ENCODE data around the gene STRA6.

STRA6 gene

DNA sequence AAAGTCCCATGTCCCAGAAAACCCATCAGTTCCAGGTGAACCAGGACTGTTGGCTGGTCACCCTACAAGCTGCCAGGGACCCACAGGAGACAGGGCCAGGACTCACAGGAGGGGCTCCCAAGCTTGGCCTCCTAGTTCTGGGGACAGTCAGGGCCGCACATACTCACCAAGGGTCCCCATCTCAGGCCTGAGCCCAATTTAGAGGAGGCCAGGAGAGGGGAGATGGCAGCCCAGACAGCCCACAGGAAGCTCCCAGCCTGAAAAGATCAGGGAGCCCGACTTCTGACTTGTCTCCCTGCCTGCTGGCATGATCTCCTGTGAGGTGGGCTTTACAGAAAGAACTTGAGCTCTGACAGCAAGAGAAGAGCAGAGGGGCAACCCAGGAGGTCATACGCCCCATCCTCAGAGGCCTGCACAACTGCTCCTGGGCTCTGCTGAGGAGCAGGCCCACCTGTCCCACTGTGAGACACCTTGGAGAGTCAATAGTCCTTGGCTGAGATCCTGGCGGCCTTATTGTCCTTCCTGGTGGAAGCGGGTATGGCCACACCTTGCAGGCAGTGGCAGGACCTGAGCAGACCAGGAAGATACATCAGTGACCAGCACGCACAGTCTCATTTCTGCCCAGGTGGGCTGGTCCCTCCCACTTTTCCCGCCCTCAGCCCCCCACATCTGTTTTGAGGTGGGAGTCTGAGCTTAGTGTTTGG lies 31.6 kb downstream of the STRA6 start:
- no peak for DNase-seq (ENCODE audit: low spot score)
- no peak overlapping the region for H4K8ac ChIP-seq (ENCODE audit: low read depth, low read length)
- H2BK15ac ChIP-seq (ENCODE audit: low read length), result peak overlapping the region; percentile 53
- WGBS, 2 donors (ENCODE audit: extremely low coverage in 2 of 2, insufficient read length in 2 of 2, insufficient replicate concordance in 1 of 2), result no CpG with 5 or more reads among the region's 7 CpGs
- H2AFZ ChIP-seq (ENCODE audit: low read length), result peak overlapping the region; percentile 81
- peaks cover 15 to 35% of the 10 kb centered on the region in 2 donors for H3K4me1 ChIP-seq (ENCODE audit: control insufficient read depth in 2 of 2, insufficient read depth in 1 of 2, low read depth in 1 of 2, low read length in 2 of 2)
- H2AK5ac ChIP-seq (ENCODE audit: low read depth, low read length), result peak overlapping the region; percentile 7
- peaks cover 0 to 6% (median 0%) of the 10 kb centered on the region in 3 experiments for H3K27me3 ChIP-seq (ENCODE audit: control insufficient read depth in 3 of 3, insufficient read depth in 3 of 3, low read depth in 1 of 3, low read length in 3 of 3)
- H3K9me3 ChIP-seq (replicated peaks in 1 of 2; ENCODE audit: control insufficient read depth in 2 of 2, insufficient read depth in 1 of 2, low read depth in 1 of 2, low read length in 2 of 2), result no peaks in the 10 kb centered on the region
- no peak overlapping the region for H4K91ac ChIP-seq (ENCODE audit: low read depth, low read length, poor library complexity)
- H3K4ac ChIP-seq (ENCODE audit: low read length), result no peak overlapping the region
- no peak overlapping the region for H3K27ac ChIP-seq (replicated peaks; ENCODE audit: low read length)
- H3K79me1 ChIP-seq (ENCODE audit: low read depth, low read length), result peaks cover 2% of the 10 kb centered on the region
- H3K4me3 ChIP-seq (ENCODE audit: low read length in 2 of 2), result no peak overlapping the region
- H3K36me3 ChIP-seq (replicated peaks in 1 of 2; ENCODE audit: control insufficient read depth in 2 of 2, insufficient read depth in 2 of 2, low read length in 2 of 2), result no peaks in the 10 kb centered on the region
- peak overlapping the region; percentile 21 for H3K23ac ChIP-seq (ENCODE audit: low read depth, low read length, poor library complexity)
- H2BK12ac ChIP-seq (ENCODE audit: low read length), result no peak overlapping the region
- H3K14ac ChIP-seq (ENCODE audit: low read length), result no peak overlapping the region
- no peak overlapping the region for H3K9ac ChIP-seq (ENCODE audit: low read depth, low read length, poor library complexity)
- peak overlapping the region; percentile 76 for H3K18ac ChIP-seq (ENCODE audit: low read length)
- no peak overlapping the region for H2BK120ac ChIP-seq (ENCODE audit: low read depth, low read length)
- peak overlapping the region; percentile 16 for H2BK5ac ChIP-seq (ENCODE audit: low read length)
- no peak overlapping the region for H3K4me2 ChIP-seq (ENCODE audit: insufficient read depth, low read length, poor library complexity, severe bottlenecking)

DNA sequence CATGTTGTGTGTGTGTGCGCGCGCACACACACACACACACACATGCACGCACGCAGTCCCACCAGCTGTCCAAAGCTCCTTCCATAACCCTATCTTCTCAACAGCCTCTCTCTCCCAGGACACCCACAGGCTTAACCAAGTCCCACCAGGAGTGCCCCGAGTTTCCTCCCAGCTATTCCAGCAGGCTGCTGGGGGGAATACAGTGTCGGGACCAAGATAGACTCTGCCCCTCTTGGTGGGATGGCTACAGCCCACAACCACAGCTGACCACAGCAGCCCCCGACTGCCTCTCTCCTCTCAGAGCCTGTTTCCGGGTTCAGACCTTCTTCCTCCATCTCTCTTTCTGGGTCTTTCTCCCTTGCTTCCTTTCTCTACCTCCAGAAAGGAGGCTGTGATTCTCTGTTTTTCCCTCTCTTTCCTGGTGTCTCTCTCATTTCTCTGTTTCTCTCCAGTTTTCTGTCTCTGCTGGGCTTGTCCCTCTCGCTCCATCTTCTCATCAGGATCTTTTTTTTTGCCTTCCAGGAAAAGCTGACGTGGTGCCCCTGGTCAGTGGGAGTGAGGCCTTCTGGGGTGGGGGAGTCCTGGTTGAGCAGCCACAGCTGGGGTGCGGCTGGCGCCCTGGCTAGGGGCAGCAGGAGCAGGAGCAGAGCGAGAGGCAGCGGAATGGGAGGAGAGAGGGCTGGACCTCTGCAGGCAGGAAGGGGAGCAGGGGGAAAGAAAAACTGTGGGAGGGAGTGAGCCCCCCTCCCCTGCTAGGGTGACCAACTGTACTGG lies 32.3 kb downstream of the STRA6 start:
- no CpG with 5 or more reads among the region's 15 CpGs for WGBS, 2 donors (ENCODE audit: extremely low coverage in 2 of 2, insufficient read length in 2 of 2, insufficient replicate concordance in 1 of 2)
- no peak overlapping the region for H2AK5ac ChIP-seq (ENCODE audit: low read depth, low read length)
- H3K27ac ChIP-seq (replicated peaks; ENCODE audit: low read length), result no peak overlapping the region
- H2AFZ ChIP-seq (ENCODE audit: low read length), result peak overlapping the region; percentile 81
- no peak overlapping the region for H4K8ac ChIP-seq (ENCODE audit: low read depth, low read length)
- no peaks in the 10 kb centered on the region for H3K9me3 ChIP-seq (replicated peaks in 1 of 2; ENCODE audit: control insufficient read depth in 2 of 2, insufficient read depth in 1 of 2, low read depth in 1 of 2, low read length in 2 of 2)
- no peak overlapping the region for H3K4me3 ChIP-seq (ENCODE audit: low read length in 2 of 2)
- no peak overlapping the region for H3K23ac ChIP-seq (ENCODE audit: low read depth, low read length, poor library complexity)
- no peak overlapping the region for H3K4me2 ChIP-seq (ENCODE audit: insufficient read depth, low read length, poor library complexity, severe bottlenecking)
- no peaks in the 10 kb centered on the region for H3K36me3 ChIP-seq (replicated peaks in 1 of 2; ENCODE audit: control insufficient read depth in 2 of 2, insufficient read depth in 2 of 2, low read length in 2 of 2)
- no peak overlapping the region for H2BK120ac ChIP-seq (ENCODE audit: low read depth, low read length)
- peaks cover 2% of the 10 kb centered on the region for H3K79me1 ChIP-seq (ENCODE audit: low read depth, low read length)
- H3K9ac ChIP-seq (ENCODE audit: low read depth, low read length, poor library complexity), result no peak overlapping the region
- peak overlapping the region; percentile 16 for H2BK5ac ChIP-seq (ENCODE audit: low read length)
- no peak overlapping the region for H3K4ac ChIP-seq (ENCODE audit: low read length)
- H3K27me3 ChIP-seq (ENCODE audit: control insufficient read depth in 3 of 3, insufficient read depth in 3 of 3, low read depth in 1 of 3, low read length in 3 of 3), result peaks cover 0 to 6% (median 2%) of the 10 kb centered on the region in 3 experiments
- H2BK15ac ChIP-seq (ENCODE audit: low read length), result no peak overlapping the region
- peak overlapping the region; percentile 59 for H3K18ac ChIP-seq (ENCODE audit: low read length)
- H3K4me1 ChIP-seq (ENCODE audit: control insufficient read depth in 2 of 2, insufficient read depth in 1 of 2, low read depth in 1 of 2, low read length in 2 of 2), result peaks cover 15 to 31% of the 10 kb centered on the region in 2 donors
- no peak for DNase-seq (ENCODE audit: low spot score)
- H4K91ac ChIP-seq (ENCODE audit: low read depth, low read length, poor library complexity), result no peak overlapping the region
- no peak overlapping the region for H3K14ac ChIP-seq (ENCODE audit: low read length)
- H2BK12ac ChIP-seq (ENCODE audit: low read length), result no peak overlapping the region

DNA sequence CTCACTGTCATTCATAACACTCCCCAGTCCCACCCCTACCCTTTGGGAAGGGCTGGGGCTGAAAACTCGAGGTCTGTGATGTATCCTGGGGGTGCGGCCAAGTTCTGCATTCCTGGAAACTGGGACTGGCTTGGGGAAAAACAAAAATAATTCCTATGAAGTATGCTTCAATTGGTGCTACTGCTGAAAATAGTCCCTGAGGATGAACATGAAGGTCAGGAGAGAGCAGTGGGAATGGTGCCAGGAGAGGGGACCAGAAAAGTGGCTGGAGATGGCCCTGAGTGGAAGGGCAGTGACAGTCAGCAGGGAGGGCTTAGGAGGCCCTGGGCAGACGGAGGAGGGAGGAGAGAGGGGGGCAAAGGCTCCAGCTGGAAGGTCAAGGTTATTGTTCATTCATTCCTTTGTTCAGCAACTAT lies 33.9 kb downstream of the STRA6 start:
- Histone ChIP-seq H2BK5ac (ENCODE audit: low read length) (no peak overlapping the region), H2BK120ac (ENCODE audit: low read depth, low read length) (no peak overlapping the region), H3K4me1 (ENCODE audit: control insufficient read depth in 2 of 2, insufficient read depth in 1 of 2, low read depth in 1 of 2, low read length in 2 of 2) (peaks cover 10 to 26% of the 10 kb centered on the region in 2 donors), H2BK12ac (ENCODE audit: low read length) (no peak overlapping the region), H3K27me3 (ENCODE audit: control insufficient read depth in 3 of 3, insufficient read depth in 3 of 3, low read depth in 1 of 3, low read length in 3 of 3) (peaks cover 0 to 6% (median 2%) of the 10 kb centered on the region in 3 experiments), H3K23ac (ENCODE audit: low read depth, low read length, poor library complexity) (no peak overlapping the region), H3K9ac (ENCODE audit: low read depth, low read length, poor library complexity) (no peak overlapping the region), H3K9me3 (replicated peaks in 1 of 2; ENCODE audit: control insufficient read depth in 2 of 2, insufficient read depth in 1 of 2, low read depth in 1 of 2, low read length in 2 of 2) (no peaks in the 10 kb centered on the region), H2BK15ac (ENCODE audit: low read length) (no peak overlapping the region), H2AFZ (ENCODE audit: low read length) (no peak overlapping the region), H4K91ac (ENCODE audit: low read depth, low read length, poor library complexity) (no peak overlapping the region), H3K14ac (ENCODE audit: low read length) (no peak overlapping the region), H3K27ac (replicated peaks; ENCODE audit: low read length) (no peak overlapping the region), H2AK5ac (ENCODE audit: low read depth, low read length) (no peak overlapping the region), H3K4me3 (ENCODE audit: low read length in 2 of 2) (no peak overlapping the region), H4K8ac (ENCODE audit: low read depth, low read length) (no peak overlapping the region), H3K4ac (ENCODE audit: low read length) (no peak overlapping the region), H3K36me3 (replicated peaks in 1 of 2; ENCODE audit: control insufficient read depth in 2 of 2, insufficient read depth in 2 of 2, low read length in 2 of 2) (no peaks in the 10 kb centered on the region), H3K4me2 (ENCODE audit: insufficient read depth, low read length, poor library complexity, severe bottlenecking) (no peak overlapping the region), H3K18ac (ENCODE audit: low read length) (no peak overlapping the region), H3K79me1 (ENCODE audit: low read depth, low read length) (peaks cover 2% of the 10 kb centered on the region)
- no peak for DNase-seq (ENCODE audit: low spot score)
- WGBS, 2 donors (ENCODE audit: extremely low coverage in 2 of 2, insufficient read length in 2 of 2, insufficient replicate concordance in 1 of 2), result no CpG with 5 or more reads among the region's 3 CpGs

DNA sequence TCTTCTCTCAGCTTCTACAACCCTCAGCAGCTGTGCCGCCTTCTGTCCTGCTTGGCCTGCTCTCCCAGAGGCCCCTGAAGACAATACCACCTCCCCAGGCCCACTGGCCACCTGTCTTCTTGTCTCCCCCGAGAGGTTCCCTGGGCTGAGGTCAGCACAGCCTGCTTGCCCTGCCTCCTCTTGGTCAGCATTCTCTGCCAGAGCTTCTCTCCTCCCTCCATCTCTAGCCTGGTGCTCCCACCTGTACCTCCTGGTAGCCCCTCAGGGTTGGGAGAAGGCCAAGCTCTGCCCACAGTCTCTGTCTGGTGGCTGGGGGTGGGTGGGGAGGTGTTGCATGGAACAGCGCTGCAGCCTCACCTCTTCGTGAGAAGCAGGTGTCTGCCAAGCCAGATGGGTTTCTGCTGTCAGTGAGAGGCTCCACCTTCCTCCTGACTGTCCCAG lies 34.7 kb downstream of the STRA6 start:
- H2BK12ac ChIP-seq (ENCODE audit: low read length), result peak overlapping the region; percentile 64
- H3K18ac ChIP-seq (ENCODE audit: low read length), result peak overlapping the region; percentile 82
- DNase-seq (ENCODE audit: low spot score), result no peak
- no peak overlapping the region for H4K8ac ChIP-seq (ENCODE audit: low read depth, low read length)
- WGBS, 2 donors (ENCODE audit: extremely low coverage in 2 of 2, insufficient read length in 2 of 2, insufficient replicate concordance in 1 of 2), result no CpG with 5 or more reads among the region's 4 CpGs
- peaks cover 2% of the 10 kb centered on the region for H3K79me1 ChIP-seq (ENCODE audit: low read depth, low read length)
- H2AK5ac ChIP-seq (ENCODE audit: low read depth, low read length), result peak overlapping the region; percentile 49
- no peaks in the 10 kb centered on the region for H3K9me3 ChIP-seq (replicated peaks in 1 of 2; ENCODE audit: control insufficient read depth in 2 of 2, insufficient read depth in 1 of 2, low read depth in 1 of 2, low read length in 2 of 2)
- H3K4me3 ChIP-seq (ENCODE audit: low read length in 2 of 2), result no peak overlapping the region
- no peak overlapping the region for H3K14ac ChIP-seq (ENCODE audit: low read length)
- no peak overlapping the region for H2AFZ ChIP-seq (ENCODE audit: low read length)
- no peak overlapping the region for H3K27ac ChIP-seq (replicated peaks; ENCODE audit: low read length)
- peak overlapping the region; percentile 37 for H2BK120ac ChIP-seq (ENCODE audit: low read depth, low read length)
- H3K27me3 ChIP-seq (ENCODE audit: control insufficient read depth in 3 of 3, insufficient read depth in 3 of 3, low read depth in 1 of 3, low read length in 3 of 3), result peaks cover 0 to 6% (median 2%) of the 10 kb centered on the region in 3 experiments
- H3K4ac ChIP-seq (ENCODE audit: low read length), result no peak overlapping the region
- H3K36me3 ChIP-seq (replicated peaks in 1 of 2; ENCODE audit: control insufficient read depth in 2 of 2, insufficient read depth in 2 of 2, low read length in 2 of 2), result no peaks in the 10 kb centered on the region
- H3K4me2 ChIP-seq (ENCODE audit: insufficient read depth, low read length, poor library complexity, severe bottlenecking), result no peak overlapping the region
- H4K91ac ChIP-seq (ENCODE audit: low read depth, low read length, poor library complexity), result no peak overlapping the region
- peak overlapping the region; percentile 39 for H2BK5ac ChIP-seq (ENCODE audit: low read length)
- no peak overlapping the region for H2BK15ac ChIP-seq (ENCODE audit: low read length)
- H3K23ac ChIP-seq (ENCODE audit: low read depth, low read length, poor library complexity), result peak overlapping the region; percentile 3
- peak overlapping the region; percentile 31 for H3K9ac ChIP-seq (ENCODE audit: low read depth, low read length, poor library complexity)
- H3K4me1 ChIP-seq (ENCODE audit: control insufficient read depth in 2 of 2, insufficient read depth in 1 of 2, low read depth in 1 of 2, low read length in 2 of 2), result peaks cover 3 to 18% of the 10 kb centered on the region in 2 donors

All from neuronal stem cell (in vitro differentiated cells).